Measurements from ENCODE around the gene FAM107B.

Gene FAM107B

GRCh38 chr10:14687340-14687739 is 87.4 kb downstream of the FAM107B start:
- no peak for DNase-seq (ENCODE audit: low read depth)
- no peak overlapping the region for H3K4me3 ChIP-seq (ENCODE audit: low read depth, low read length)
- TF ChIP-seq CTCF (conservative IDR thresholded peaks at IDR 0.05; ENCODE audit: low read depth, low read length), result no peak

GRCh38 chr10:14686356-14686755 is 88.3 kb downstream of the FAM107B start:
- no peak overlapping the region for H3K4me3 ChIP-seq (ENCODE audit: low read depth, low read length)
- no peak for DNase-seq (ENCODE audit: low read depth)
- TF ChIP-seq CTCF (conservative IDR thresholded peaks at IDR 0.05; ENCODE audit: low read depth, low read length), result no peak

- no peak overlapping the region for H3K4me3 ChIP-seq (ENCODE audit: low read depth, low read length)
- no peak for DNase-seq (ENCODE audit: low read depth)
- no peak for TF ChIP-seq CTCF (conservative IDR thresholded peaks at IDR 0.05; ENCODE audit: low read depth, low read length)
Observed at GRCh38 chr10:14684354-14684753, 90.3 kb downstream of the FAM107B start.

- TF ChIP-seq CTCF (conservative IDR thresholded peaks at IDR 0.05; ENCODE audit: low read depth, low read length), result no peak
- no peak overlapping the region for H3K4me3 ChIP-seq (ENCODE audit: low read depth, low read length)
- DNase-seq (ENCODE audit: low read depth), result peak; percentile 78
Observed at GRCh38 chr10:14683256-14683655, 91.4 kb downstream of the FAM107B start.

- no peak for TF ChIP-seq CTCF (conservative IDR thresholded peaks at IDR 0.05; ENCODE audit: low read depth, low read length)
- no peak for DNase-seq (ENCODE audit: low read depth)
- no peak overlapping the region for H3K4me3 ChIP-seq (ENCODE audit: low read depth, low read length)
Observed at GRCh38 chr10:14681802-14682201, 92.9 kb downstream of the FAM107B start.

- DNase-seq (ENCODE audit: low read depth), result no peak
- no peak overlapping the region for H3K4me3 ChIP-seq (ENCODE audit: low read depth, low read length)
- TF ChIP-seq CTCF (conservative IDR thresholded peaks at IDR 0.05; ENCODE audit: low read depth, low read length), result no peak
Observed at GRCh38 chr10:14681305-14681704, 93.4 kb downstream of the FAM107B start.

- no peak for TF ChIP-seq CTCF (conservative IDR thresholded peaks at IDR 0.05; ENCODE audit: low read depth, low read length)
- H3K4me3 ChIP-seq (ENCODE audit: low read depth, low read length), result no peak overlapping the region
- no peak for DNase-seq (ENCODE audit: low read depth)
Observed at GRCh38 chr10:14678637-14679036, 96.1 kb downstream of the FAM107B start.

Data from choroid plexus epithelial cell (primary cell).